Right lobe of liver (tissue), 6 donors: ENCODE results near the gene AGAP5. TPM values are rescaled to one million over a fixed set of nuclear protein-coding genes. Genes with fewer than 3 reads are reported as not detected.
"Not testable (repeated sequence)": the region's sequence is repeated elsewhere in the genome, so short reads cannot be mapped to it uniquely, and the experiment has no call there.

ENCODE experiments used
- ATAC-seq, 4 donors: fragments of 200-7000 bp; cut with Tn5 transposase; one replicate each; pipeline ENCODE4 v1.9.1; 2020; ENCODE audit warnings: mild to moderate bottlenecking in 4 of 4, moderate library complexity in 4 of 4
- DNase-seq, 3 donors: peaks; one replicate each; pipeline ENCODE4 v3.0.0-alpha.2; 2020
- H3K27ac ChIP-seq, 3 donors: fragments of 200-600 bp; one replicate each; pipeline ENCODE4 v1.8.0; 2022
- H3K27me3 ChIP-seq, 2 donors: fragments of 200-600 bp; one replicate each; pipeline ENCODE4 v1.8.0; 2022
- H3K36me3 ChIP-seq, 4 donors: fragments of 200-600 bp; sonication (generic) in 1 of 4; one replicate each; pipeline versions ENCODE4 v1.5.1 to v1.8.0; 2017 to 2022; ENCODE audit warnings: control low read depth in 1 of 4
- H3K4me1 ChIP-seq, 4 donors: fragments of 200-600 bp; sonication (generic) in 1 of 4; one replicate each; pipeline versions ENCODE4 v1.5.1 to v1.8.0; 2017 to 2022; ENCODE audit warnings: control low read depth in 1 of 4
- H3K4me3 ChIP-seq, 3 donors: fragments of 200-600 bp; one replicate each; pipeline ENCODE4 v1.8.0; 2022
- H3K9me3 ChIP-seq, 4 donors: fragments of 200-600 bp; sonication (generic) in 1 of 4; one replicate each; pipeline versions ENCODE4 v1.5.1 to v1.8.0; 2017 to 2022; ENCODE audit warnings: control low read depth in 1 of 4
- POLR2A ChIP-seq: fragments of 450-650 bp; IDR thresholded peaks from one replicate; pipeline ENCODE4 v1.6.1; 2017; ENCODE audit warnings: antibody characterized with exemption, mild to moderate bottlenecking
- WGBS: methylation state at CpG from one replicate; pipeline ENCODE4 v1.1.6; 2018; ENCODE audit warnings: low coverage, low lambda C conversion rate; ENCODE audit not compliant: insufficient coverage; ENCODE audit errors: missing lambda C conversion rate; 5-methylcytosine and 5-hydroxymethylcytosine counted together
- intact Hi-C, 2 donors: fragments of 100-400 bp; cut with DNase I; formaldehyde crosslinking; loops; one replicate each; pipeline versions ENCODE4 v1.11.2 to v1.14.1; 2022
- total RNA-seq, 6 experiments: library from RNA; depleted of rRNA in 2 of 6; stranded (reverse); fragments of >200 nt in 2 of 6; fragmentation: NEBNext Ultra II Directional in 3 of 6; extraction: Animal tissue kit (Norgen Biotek cat#: 25700) in 3 of 6; gene quantifications; one replicate each; pipeline versions ENCODE4 v1.1.0 to v1.2.4, GENCODE V29; 2016 to 2023
- TF ChIP-seq, protein P1 (sequence below), 4 donors: fragments of 200-600 bp in 3 of 4; fragments of 450-650 bp in 1 of 4; IDR thresholded peaks; one replicate each; pipeline versions ENCODE4 v1.5.1 to v1.8.0; 2016 to 2022; ENCODE audit warnings: antibody characterized with exemption in 4 of 4, mild to moderate bottlenecking in 2 of 4
- donor health status: DM: no; HTN: yes; CAD: no.
- donor health status: DM: no; HTN: no; CAD: no.
- donor health status: DM: no; HTN: no; CAD: no.
- donor health status: DM: no; HTN: yes; CAD: no.
- donor health status: DM: no; HTN: yes; CAD: no.

The AGAP5 gene
- total RNA-seq, 6 experiments from 2014 or later, result 2.5 to 6.2 (median 4.5) TPM

DNA sequence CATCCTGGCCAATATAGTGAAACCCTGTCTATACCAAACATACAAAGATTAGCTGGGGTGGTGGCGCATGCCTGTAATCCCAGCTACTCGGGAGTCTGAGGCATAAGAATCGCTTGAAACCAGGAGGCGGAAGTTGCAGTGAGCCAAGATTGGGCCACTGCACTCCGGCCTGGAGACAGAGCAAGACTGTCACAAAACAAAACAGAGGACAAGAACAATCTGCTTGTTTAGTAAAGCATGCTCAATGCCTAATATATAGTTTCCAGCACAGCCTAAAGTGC lies 44.5 kb upstream of the AGAP5 start:
- TF ChIP-seq, protein P1, sequence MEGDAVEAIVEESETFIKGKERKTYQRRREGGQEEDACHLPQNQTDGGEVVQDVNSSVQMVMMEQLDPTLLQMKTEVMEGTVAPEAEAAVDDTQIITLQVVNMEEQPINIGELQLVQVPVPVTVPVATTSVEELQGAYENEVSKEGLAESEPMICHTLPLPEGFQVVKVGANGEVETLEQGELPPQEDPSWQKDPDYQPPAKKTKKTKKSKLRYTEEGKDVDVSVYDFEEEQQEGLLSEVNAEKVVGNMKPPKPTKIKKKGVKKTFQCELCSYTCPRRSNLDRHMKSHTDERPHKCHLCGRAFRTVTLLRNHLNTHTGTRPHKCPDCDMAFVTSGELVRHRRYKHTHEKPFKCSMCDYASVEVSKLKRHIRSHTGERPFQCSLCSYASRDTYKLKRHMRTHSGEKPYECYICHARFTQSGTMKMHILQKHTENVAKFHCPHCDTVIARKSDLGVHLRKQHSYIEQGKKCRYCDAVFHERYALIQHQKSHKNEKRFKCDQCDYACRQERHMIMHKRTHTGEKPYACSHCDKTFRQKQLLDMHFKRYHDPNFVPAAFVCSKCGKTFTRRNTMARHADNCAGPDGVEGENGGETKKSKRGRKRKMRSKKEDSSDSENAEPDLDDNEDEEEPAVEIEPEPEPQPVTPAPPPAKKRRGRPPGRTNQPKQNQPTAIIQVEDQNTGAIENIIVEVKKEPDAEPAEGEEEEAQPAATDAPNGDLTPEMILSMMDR (IDR thresholded peaks at IDR 0.05), result no peak
- TF ChIP-seq POLR2A, result no peak
- 90% methylated on average over 5 of the region's 5 CpGs for WGBS
- no peak overlapping the region for H3K4me3 ChIP-seq

GRCh38 chr10:73740501-73741254 lies 42.8 kb upstream of the AGAP5 start:
- H3K27ac ChIP-seq, H3K36me3 ChIP-seq, intact Hi-C loops, H3K4me3 ChIP-seq, H3K9me3 ChIP-seq, H3K27me3 ChIP-seq, DNase-seq, ATAC-seq: not testable (repeated sequence)
- peaks cover 0 to 16% (median 7%) of the 10 kb centered on the region in 4 donors for H3K4me1 ChIP-seq
- 98% methylated on average over 6 of the region's 18 CpGs for WGBS

More for the DNA sequence above, 44.5 kb upstream of the AGAP5 start:
- Histone ChIP-seq H3K27ac (no peak overlapping the region), H3K9me3 (no peaks in the 10 kb centered on the region), H3K4me1 (peaks cover 0 to 23% (median 7%) of the 10 kb centered on the region in 4 donors), H3K27me3 (no peaks in the 10 kb centered on the region), H3K36me3 (peaks cover 0 to 12% (median 4%) of the 10 kb centered on the region in 4 donors)
- no peak for ATAC-seq
- DNase-seq, result no peak
- intact Hi-C loops, result no loop called here

- TF ChIP-seq, protein P1 (IDR thresholded peaks at IDR 0.05), result no peak
- no peak for TF ChIP-seq POLR2A
- no peak for DNase-seq
- intact Hi-C loops, result no loop called here
- Histone ChIP-seq H3K27me3 (no peaks in the 10 kb centered on the region), H3K4me3 (no peak overlapping the region), H3K27ac (no peak overlapping the region), H3K9me3 (no peaks in the 10 kb centered on the region), H3K4me1 (peaks cover 0 to 12% (median 4%) of the 10 kb centered on the region in 4 donors), H3K36me3 (peaks cover 0 to 10% (median 0%) of the 10 kb centered on the region in 4 donors)
- WGBS, result 33% methylated on average over 1 of the region's 5 CpGs
- ATAC-seq, result no peak
Observed at GRCh38 chr10:73734796-73735305, 36.9 kb upstream of the AGAP5 start.

GRCh38 chr10:73734028-73734720 lies 36.3 kb upstream of the AGAP5 start:
- Histone ChIP-seq H3K4me3 (no peak overlapping the region), H3K27ac (no peak overlapping the region), H3K9me3 (no peaks in the 10 kb centered on the region), H3K4me1 (peaks cover 0 to 12% (median 4%) of the 10 kb centered on the region in 4 donors), H3K27me3 (no peaks in the 10 kb centered on the region), H3K36me3 (peaks cover 0 to 10% (median 0%) of the 10 kb centered on the region in 4 donors)
- intact Hi-C loops, result no loop called here
- 100% methylated on average over 4 of the region's 16 CpGs for WGBS
- TF ChIP-seq, protein P1 (IDR thresholded peaks at IDR 0.05), result no peak
- no peak for TF ChIP-seq POLR2A
- DNase-seq (no peak), ATAC-seq (no peak)
